Mucosa of descending colon (tissue), 3 donors: ENCODE measurements around the gene ZFP36L2. TPM values are rescaled to one million over a fixed set of nuclear protein-coding genes. Genes with fewer than 3 reads are reported as not detected.
A peak's percentile ranks its signal among the peaks of the same experiment; 100 is the strongest.

Experiments used
- ATAC-seq: fragments of 200-7000 bp; cut with Tn5 transposase; one replicate; pipeline ENCODE4 v1.9.1; 2020; ENCODE audit warnings: mild to moderate bottlenecking, moderate library complexity
- DNase-seq, 3 donors: peaks; one replicate each; pipeline ENCODE4 v3.0.0-alpha.2; 2020
- H3K36me3 ChIP-seq: fragments of 200-600 bp; one replicate; pipeline ENCODE4 v1.8.0; 2021; ENCODE audit warnings: low read depth, mild to moderate bottlenecking
- H3K4me1 ChIP-seq: fragments of 200-600 bp; one replicate; pipeline ENCODE4 v1.8.0; 2021; ENCODE audit warnings: low read depth, mild to moderate bottlenecking
- H3K4me3 ChIP-seq: fragments of 200-600 bp; one replicate; pipeline ENCODE4 v1.8.0; 2021; ENCODE audit warnings: mild to moderate bottlenecking
- H3K9me3 ChIP-seq: fragments of 200-600 bp; one replicate; pipeline ENCODE4 v1.8.0; 2021; ENCODE audit warnings: mild to moderate bottlenecking
- CTCF ChIP-seq: fragments of 200-600 bp; IDR thresholded peaks from one replicate; pipeline ENCODE4 v1.8.0; 2022; ENCODE audit warnings: antibody characterized with exemption, mild to moderate bottlenecking
- intact Hi-C, 2 donors: fragments of 100-400 bp; cut with DNase I in 1 of 2; cut with micrococcal nuclease in 1 of 2; formaldehyde crosslinking; loops; one replicate each; pipeline versions ENCODE4 v1.11.0 to v1.11.1; 2022; cut with DNase I, micrococcal nuclease
- total RNA-seq, 3 donors: library from RNA; stranded (reverse); fragmentation: NEBNext Ultra II Directional in 2 of 3; extraction: Animal tissue kit (Norgen Biotek cat#: 25700) in 2 of 3; gene quantifications; one replicate each; pipeline versions ENCODE4 v1.2.1 to v1.2.4, GENCODE V29; 2021 to 2023
- donor health status: DM: no; HTN: no; CAD: no; lungs with moderate emphysema.
- donor health status: DM: no; HTN: no; CAD: no.
- donor health status: DM: no; HTN: yes; CAD: no.

ZFP36L2 gene
- total RNA-seq, 3 donors from 2014 or later = 160 to 198 (median 169) TPM

DNA sequence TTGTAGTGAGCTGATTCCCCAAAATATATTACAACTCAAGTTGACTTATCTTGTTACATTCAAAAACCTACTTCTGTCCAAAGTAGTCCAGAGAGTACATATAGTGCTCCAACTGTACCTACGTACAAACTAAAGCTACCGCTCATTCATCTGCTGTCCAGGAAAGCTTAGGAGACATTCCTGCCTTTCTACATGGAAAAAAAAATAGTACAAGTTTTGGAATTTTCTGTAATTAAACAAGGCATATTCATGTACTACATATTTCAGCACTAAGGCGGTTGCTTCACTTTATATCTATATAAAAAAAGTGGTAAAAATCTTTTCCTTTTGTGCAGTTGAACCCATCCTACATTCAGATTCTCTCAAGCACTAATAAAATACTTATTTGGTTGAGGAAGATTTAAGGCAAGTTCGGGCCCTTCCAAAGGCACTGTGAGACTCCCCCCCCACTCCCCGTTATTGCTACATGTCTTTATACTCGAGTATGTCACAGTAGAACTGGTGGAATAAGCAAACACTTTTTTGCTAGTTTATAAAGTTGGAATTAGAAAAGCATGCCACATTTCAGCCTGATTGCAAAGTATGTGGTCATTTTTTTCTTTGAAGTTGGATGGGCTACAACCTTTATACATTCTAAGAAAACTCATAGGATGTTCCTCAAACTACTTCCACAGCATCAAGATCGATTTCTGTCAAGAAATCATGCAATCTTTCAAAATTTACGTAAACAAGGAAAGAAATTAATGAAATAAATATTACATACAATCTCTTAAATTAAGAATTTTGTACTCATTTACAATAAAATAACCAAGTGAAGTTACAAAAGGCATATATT lies 3.7 kb downstream of the ZFP36L2 start:
- intact Hi-C loops = loop anchor here (5.0 to 10.0 kb wide), 3 partner anchors 65 to 262 kb away; no protein-coding TSS in a partner anchor
- TF ChIP-seq CTCF = no peak
- H3K36me3 ChIP-seq = peaks cover 14% of the 10 kb centered on the region
- no peaks in the 10 kb centered on the region for H3K9me3 ChIP-seq
- H3K4me1 ChIP-seq = peaks cover 23% of the 10 kb centered on the region
- no peak for ATAC-seq
- H3K4me3 ChIP-seq = peak overlapping the region; percentile 95
- peak in 1 of 3 donors; percentile 63 for DNase-seq

GRCh38 chr2:43221763-43222474 lies 4.5 kb downstream of the ZFP36L2 start:
- H3K9me3 ChIP-seq = no peaks in the 10 kb centered on the region
- ATAC-seq (peak; percentile 4), DNase-seq (peak; percentile 87 to 93 (median 88))
- intact Hi-C loops = loop anchor here (2.0 to 10.0 kb wide), 4 partner anchors 53 to 263 kb away; no protein-coding TSS in a partner anchor
- TF ChIP-seq CTCF = no peak
- H3K36me3 ChIP-seq = peaks cover 14% of the 10 kb centered on the region
- peaks cover 26% of the 10 kb centered on the region for H3K4me1 ChIP-seq
- H3K4me3 ChIP-seq = no peak overlapping the region

GRCh38 chr2:43221124-43221762 lies 5.2 kb downstream of the ZFP36L2 start:
- H3K36me3 ChIP-seq = peaks cover 11% of the 10 kb centered on the region
- intact Hi-C loops = loop anchor here (2.0 to 10.0 kb wide), 4 partner anchors 52 to 264 kb away; no protein-coding TSS in a partner anchor
- H3K9me3 ChIP-seq = no peaks in the 10 kb centered on the region
- ATAC-seq = peak; percentile 0
- peak; percentile 70 to 84 (median 75) for DNase-seq
- H3K4me3 ChIP-seq = no peak overlapping the region
- peaks cover 26% of the 10 kb centered on the region for H3K4me1 ChIP-seq
- no peak for TF ChIP-seq CTCF

DNA sequence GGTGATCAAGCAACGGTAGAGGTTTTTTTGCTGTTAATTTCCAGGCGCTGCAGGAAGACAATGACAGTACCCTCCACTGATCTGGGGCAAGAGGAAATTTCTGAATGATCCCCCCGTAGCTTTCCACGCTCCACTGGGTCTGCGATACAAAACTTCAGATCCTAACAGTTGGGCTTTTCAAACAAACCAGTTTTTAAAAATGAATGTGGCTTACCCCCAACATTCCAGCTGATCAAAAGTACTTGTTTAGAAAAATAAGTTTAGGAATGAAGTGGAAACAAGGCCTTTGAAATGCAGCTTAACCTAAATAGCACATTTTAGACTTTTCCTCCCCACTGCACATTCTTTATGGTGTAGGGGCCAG lies 5.7 kb downstream of the ZFP36L2 start:
- ATAC-seq = no peak

More for the DNA sequence above, 5.7 kb downstream of the ZFP36L2 start:
- peaks cover 11% of the 10 kb centered on the region for H3K36me3 ChIP-seq
- no peak for TF ChIP-seq CTCF
- peak overlapping the region; percentile 9 for H3K4me3 ChIP-seq
- H3K4me1 ChIP-seq = peaks cover 29% of the 10 kb centered on the region
- intact Hi-C loops = loop anchor here (2.0 to 10.0 kb wide), 4 partner anchors 52 to 264 kb away; no protein-coding TSS in a partner anchor
- H3K9me3 ChIP-seq = no peaks in the 10 kb centered on the region
- DNase-seq = no peak
